Pancreas (tissue), 10 donors: ENCODE measurements around the gene ELL3. TPM values are rescaled to one million over a fixed set of nuclear protein-coding genes. Genes with fewer than 3 reads are reported as not detected.
"Not testable (repeated sequence)": the region's sequence is repeated elsewhere in the genome, so short reads cannot be mapped to it uniquely, and the experiment has no call there.

Experiments used
- ATAC-seq, 4 donors: fragments of 200-7000 bp; cut with Tn5 transposase; one replicate each; pipeline versions ENCODE4 v1.8.0 to v1.9.1; 2020; ENCODE audit warnings: mild to moderate bottlenecking in 4 of 4, moderate library complexity in 4 of 4
- DNase-seq, 6 donors: peaks; one replicate each; pipeline ENCODE4 v3.0.0-alpha.2; 2020
- FAIRE-seq: peaks from 2 replicates; lab custom pipeline; 2012; peaks lifted over from hg19 to GRCh38; lab: Jason Lieb, UNC
- H3K27ac ChIP-seq, 4 donors: fragments of 200-600 bp; sonication (generic); 1 replicate in 3 of 4; 2 replicates in 1 of 4; pipeline versions ENCODE4 v1.5.0 to v1.8.0; 2020
- H3K27me3 ChIP-seq, 4 donors: fragments of 200-600 bp; one replicate each; pipeline ENCODE4 v1.8.0; 2021
- H3K36me3 ChIP-seq, 3 donors: fragments of 200-600 bp; sonication (generic) in 1 of 3; one replicate each; pipeline versions ENCODE4 v1.5.0 to v1.8.0; 2020 to 2021
- H3K4me1 ChIP-seq, 3 donors: fragments of 200-600 bp; one replicate each; pipeline ENCODE4 v1.8.0; 2021
- H3K4me3 ChIP-seq, 4 donors: fragments of 200-600 bp; sonication (generic) in 2 of 4; one replicate each; pipeline versions ENCODE4 v1.5.0 to v1.8.0; 2020 to 2021
- H3K9me3 ChIP-seq, 4 donors: fragments of 200-600 bp; one replicate each; pipeline ENCODE4 v1.8.0; 2021
- WGBS, 2 donors: extraction: QIAGEN DNeasy Blood & Tissue Kit; methylation state at CpG; one replicate each; pipeline ENCODE4 v1.1.7; 2013; 5-methylcytosine and 5-hydroxymethylcytosine counted together
- intact Hi-C, 3 donors: fragments of 100-400 bp; cut with DNase I; formaldehyde crosslinking; loops; one replicate each; pipeline versions ENCODE4 v1.11.1 to v1.14.2; 2022
- polyA plus RNA-seq, 2 donors: library from polyadenylated mRNA; stranded (reverse); fragments of 200-250 nt; gene quantifications; one replicate each; pipeline ENCODE4 v1.2.3, GENCODE V29; 2013
- total RNA-seq, 6 donors: library from RNA; stranded (reverse); fragmentation: NEBNext Ultra II Directional in 4 of 6; extraction: Animal tissue kit (Norgen Biotek cat#: 25700) in 4 of 6; gene quantifications; one replicate each; pipeline versions ENCODE4 v1.2.1 to v1.2.4, GENCODE V29; 2021 to 2023
- TF ChIP-seq, protein P1 (sequence below), 4 donors: fragments of 200-600 bp; sonication (generic) in 3 of 4; IDR thresholded peaks; one replicate each; pipeline versions ENCODE4 v1.5.0 to v1.8.0; 2021; ENCODE audit warnings: antibody characterized with exemption in 4 of 4
- donor health status: healthy with polysubstance abuse.
- donor health status: DM: no; HTN: no; CAD: no; lungs with moderate emphysema.
- donor health status: DM: no; HTN: no; CAD: no.
- donor health status: control.
- donor health status: control.
- donor health status: Bipolar disorder and iron deficiency.
- donor health status: DM: yes; HTN: yes; CAD: no.
- donor health status: DM: no; HTN: no; CAD: no.
- donor health status: DM: no; HTN: no; CAD: no.
- donor health status: DM: yes; HTN: yes; CAD: no.

Gene ELL3
- total and polyA plus RNA-seq, 8 donors, result 1.2 to 3.1 (median 2.0) TPM

DNA sequence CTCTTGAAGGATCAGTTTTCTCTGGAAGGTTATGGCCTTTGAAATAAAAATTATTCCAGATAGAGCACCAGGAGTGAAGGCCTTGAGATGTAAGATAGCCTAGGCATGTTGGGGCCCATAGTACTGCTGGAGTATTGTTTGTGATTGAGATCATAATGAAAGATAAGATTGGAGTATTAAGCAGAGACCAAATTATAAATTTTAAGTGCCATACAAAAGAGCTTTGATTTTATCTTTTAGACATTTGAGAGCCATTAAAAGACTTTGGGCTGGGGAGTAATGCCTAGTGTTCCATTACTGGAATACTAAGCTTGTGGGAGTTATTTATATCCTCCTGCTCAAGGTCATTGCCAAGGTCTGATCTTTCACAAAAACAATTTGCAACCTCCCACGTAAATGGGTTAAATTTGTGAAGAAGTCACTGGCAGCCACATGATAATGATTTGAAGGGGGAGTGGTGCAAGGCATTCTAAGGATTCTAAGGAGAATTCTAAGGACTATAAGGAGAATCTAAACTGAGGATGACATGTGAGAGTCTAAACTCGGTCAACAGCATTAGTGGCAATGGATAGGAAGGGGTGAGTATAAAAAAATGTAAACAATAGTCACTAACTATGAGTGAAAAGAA lies 12.8 kb downstream of the ELL3 start:
- no peaks in the 10 kb centered on the region for H3K9me3 ChIP-seq
- H3K36me3 ChIP-seq, result peaks cover 6 to 93% (median 33%) of the 10 kb centered on the region in 3 donors
- peaks cover 0 to 2% (median 0%) of the 10 kb centered on the region in 3 donors for H3K4me1 ChIP-seq
- DNase-seq (no peak), FAIRE-seq (no peak), ATAC-seq (no peak)
- no peak overlapping the region for H3K27ac ChIP-seq
- TF ChIP-seq, protein P1, sequence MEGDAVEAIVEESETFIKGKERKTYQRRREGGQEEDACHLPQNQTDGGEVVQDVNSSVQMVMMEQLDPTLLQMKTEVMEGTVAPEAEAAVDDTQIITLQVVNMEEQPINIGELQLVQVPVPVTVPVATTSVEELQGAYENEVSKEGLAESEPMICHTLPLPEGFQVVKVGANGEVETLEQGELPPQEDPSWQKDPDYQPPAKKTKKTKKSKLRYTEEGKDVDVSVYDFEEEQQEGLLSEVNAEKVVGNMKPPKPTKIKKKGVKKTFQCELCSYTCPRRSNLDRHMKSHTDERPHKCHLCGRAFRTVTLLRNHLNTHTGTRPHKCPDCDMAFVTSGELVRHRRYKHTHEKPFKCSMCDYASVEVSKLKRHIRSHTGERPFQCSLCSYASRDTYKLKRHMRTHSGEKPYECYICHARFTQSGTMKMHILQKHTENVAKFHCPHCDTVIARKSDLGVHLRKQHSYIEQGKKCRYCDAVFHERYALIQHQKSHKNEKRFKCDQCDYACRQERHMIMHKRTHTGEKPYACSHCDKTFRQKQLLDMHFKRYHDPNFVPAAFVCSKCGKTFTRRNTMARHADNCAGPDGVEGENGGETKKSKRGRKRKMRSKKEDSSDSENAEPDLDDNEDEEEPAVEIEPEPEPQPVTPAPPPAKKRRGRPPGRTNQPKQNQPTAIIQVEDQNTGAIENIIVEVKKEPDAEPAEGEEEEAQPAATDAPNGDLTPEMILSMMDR (IDR thresholded peaks at IDR 0.05), result no peak
- no peaks in the 10 kb centered on the region for H3K27me3 ChIP-seq
- WGBS, 2 donors, result 48 to 50% methylated on average over 2 of the region's 2 CpGs
- H3K4me3 ChIP-seq, result no peak overlapping the region
- intact Hi-C loops, result no loop called here

DNA sequence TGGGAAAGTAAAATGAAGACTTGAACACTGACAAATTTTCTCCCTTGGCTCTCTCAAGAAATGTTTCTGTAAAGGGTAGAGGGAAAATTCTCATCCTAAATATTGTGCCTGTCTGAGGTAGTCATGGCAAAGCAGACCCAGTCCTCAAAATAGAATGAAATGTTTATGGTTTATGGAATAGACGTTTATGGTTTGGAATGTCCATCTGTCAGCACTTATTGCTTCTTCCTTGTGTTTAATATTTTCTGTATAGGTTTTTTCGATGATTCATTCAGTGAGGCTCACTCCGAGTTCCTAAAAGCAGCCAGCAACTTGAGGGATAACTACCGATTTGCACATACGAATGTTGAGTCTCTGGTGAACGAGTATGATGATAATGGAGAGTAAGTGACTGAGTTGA lies 13.9 kb downstream of the ELL3 start:
- ATAC-seq (no peak), DNase-seq (no peak), FAIRE-seq (no peak)
- intact Hi-C loops, result no loop called here
- WGBS, 2 donors, result 78 to 84% methylated on average over 6 of the region's 6 CpGs
- Histone ChIP-seq H3K27ac (no peak overlapping the region), H3K4me3 (no peak overlapping the region), H3K9me3 (no peaks in the 10 kb centered on the region), H3K27me3 (no peaks in the 10 kb centered on the region), H3K36me3 (peaks cover 11 to 93% (median 37%) of the 10 kb centered on the region in 3 donors), H3K4me1 (peaks cover 0 to 2% (median 0%) of the 10 kb centered on the region in 3 donors)
- TF ChIP-seq, protein P1 (IDR thresholded peaks at IDR 0.05), result no peak

DNA sequence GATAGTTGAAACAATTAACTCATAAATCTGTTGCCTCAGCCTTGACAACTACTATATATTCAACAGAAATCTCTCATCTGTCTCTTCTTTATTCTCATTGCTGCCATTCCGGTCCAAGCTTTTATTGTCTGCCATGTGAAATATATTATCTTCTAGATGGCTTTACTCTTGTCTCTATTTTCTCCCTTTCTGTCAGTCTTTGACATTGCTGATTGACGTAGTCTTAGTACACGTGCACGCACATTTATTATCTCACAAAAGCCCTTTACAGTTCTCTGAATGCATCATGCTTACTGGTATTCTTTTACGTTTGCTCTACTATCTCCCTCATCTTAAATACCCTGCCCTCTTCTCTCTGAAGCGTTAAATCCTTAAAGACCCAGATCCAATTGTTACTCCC lies 24.9 kb downstream of the ELL3 start:
- Histone ChIP-seq H3K9me3 (no peaks in the 10 kb centered on the region), H3K27ac (no peak overlapping the region), H3K36me3 (peaks cover 0 to 14% (median 2%) of the 10 kb centered on the region in 3 donors), H3K4me1 (peaks cover 0 to 27% (median 12%) of the 10 kb centered on the region in 3 donors), H3K27me3 (no peaks in the 10 kb centered on the region), H3K4me3 (no peak overlapping the region)
- DNase-seq (no peak), FAIRE-seq (no peak), ATAC-seq (no peak)
- 40 to 41% methylated on average over 6 of the region's 6 CpGs for whole genome bisulfite sequencing, 2 donors
- TF ChIP-seq, protein P1 (IDR thresholded peaks at IDR 0.05), result no peak
- intact Hi-C loops, result no loop called here

DNA sequence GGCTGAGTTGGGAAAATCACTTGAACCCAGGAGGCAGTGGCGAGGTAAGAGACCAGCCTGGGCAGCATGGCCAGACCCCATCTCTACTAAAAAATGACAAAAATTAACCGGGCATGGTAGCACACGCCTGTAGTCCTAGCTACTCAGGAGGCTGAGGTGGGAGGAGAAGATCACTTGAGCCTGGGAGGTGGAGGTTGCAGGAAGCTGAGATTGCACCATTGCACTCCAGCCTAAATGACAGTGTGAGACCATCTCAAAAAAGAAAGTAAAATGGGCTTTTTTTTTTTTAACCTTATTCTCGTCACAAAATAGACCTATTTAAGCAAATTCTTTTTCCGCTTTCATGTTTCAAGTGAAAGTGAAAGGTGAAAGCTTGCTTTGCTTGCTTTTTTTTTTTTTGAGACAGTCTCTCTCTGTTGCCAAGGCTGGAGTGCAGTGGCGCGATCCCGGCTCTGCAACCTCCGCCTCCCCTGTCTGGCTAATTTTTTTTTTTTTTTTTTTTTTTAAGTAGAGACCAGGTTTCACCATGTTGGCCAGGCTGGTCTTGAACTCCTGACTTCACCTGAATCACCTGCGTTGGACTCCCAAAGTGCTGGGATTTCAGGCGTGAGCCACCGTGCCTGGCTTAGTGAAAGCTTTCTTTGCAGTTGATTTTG lies 26.9 kb downstream of the ELL3 start:
- Histone ChIP-seq H3K27ac (peak overlapping the region in 2 of 4 donors; percentile 30 to 46), H3K36me3 (peaks cover 0 to 5% (median 2%) of the 10 kb centered on the region in 3 donors), H3K27me3 (no peaks in the 10 kb centered on the region), H3K4me1 (peaks cover 0 to 27% (median 12%) of the 10 kb centered on the region in 3 donors), H3K9me3 (no peaks in the 10 kb centered on the region), H3K4me3 (peak overlapping the region in 2 of 4 donors; percentile 6 to 86)
- ATAC-seq, result peak in 2 of 4 donors; percentile 4 to 15
- FAIRE-seq, result no peak
- TF ChIP-seq, protein P1 (IDR thresholded peaks at IDR 0.05), result no peak
- 35 to 36% methylated on average over 12 of the region's 12 CpGs for WGBS, 2 donors
- intact Hi-C loops, result no loop called here
- DNase-seq, result no peak

DNA sequence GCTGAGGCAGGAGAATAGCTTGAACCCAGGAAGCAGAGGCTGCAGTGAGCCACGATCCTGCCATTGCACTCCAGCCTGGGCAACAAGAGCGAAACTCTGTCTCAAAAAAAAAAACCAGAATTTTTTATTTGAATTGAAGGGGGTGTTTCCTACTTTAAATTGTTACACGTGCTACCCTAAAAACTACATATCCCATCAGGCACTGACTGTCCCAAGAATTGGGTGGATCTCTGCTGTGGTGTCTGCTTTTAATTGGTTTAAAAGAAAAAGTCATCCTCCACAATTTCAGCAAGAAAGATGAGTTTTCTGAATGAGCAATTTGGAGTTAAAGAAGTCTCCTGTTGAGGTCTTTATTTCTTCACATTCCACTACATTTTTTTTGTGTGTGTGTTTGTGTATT lies 28.4 kb downstream of the ELL3 start:
- DNase-seq, result no peak
- ATAC-seq, result no peak

DNA sequence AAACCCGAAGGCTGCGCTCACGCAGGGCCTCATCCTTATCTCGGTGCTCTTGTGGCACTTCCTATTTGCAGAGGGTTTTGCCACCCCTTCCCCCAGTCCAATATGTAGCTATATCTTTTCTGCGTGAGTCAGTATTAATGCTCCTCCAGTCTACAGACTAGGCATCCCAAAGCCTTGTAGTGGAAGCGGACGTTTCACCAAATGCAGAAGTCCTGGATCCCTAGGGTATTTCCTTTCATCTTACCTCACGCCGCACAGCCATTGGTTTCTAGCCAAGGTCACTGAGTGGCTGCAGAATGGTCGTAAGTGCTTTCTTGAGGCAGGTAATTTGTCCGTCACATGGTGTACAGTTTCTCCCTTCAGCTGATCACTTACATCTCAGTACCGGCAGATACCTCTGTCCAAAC lies 29.9 kb downstream of the ELL3 start:
- H3K9me3 ChIP-seq, H3K36me3 ChIP-seq, H3K27me3 ChIP-seq, intact Hi-C loops, FAIRE-seq: not testable (repeated sequence)
- H3K4me3 ChIP-seq, result peak overlapping the region; percentile 72 to 91 (median 88)
- ATAC-seq, result peak; percentile 55 to 66 (median 59)
- H3K4me1 ChIP-seq, result peaks cover 0 to 27% (median 12%) of the 10 kb centered on the region in 3 donors
- H3K27ac ChIP-seq, result peak overlapping the region; percentile 79 to 93 (median 88)
- WGBS, 2 donors, result 0 to 4% methylated on average over 11 to 12 of the region's 12 CpGs
- DNase-seq, result peak in 2 of 6 donors; percentile 30 to 38

More for the DNA sequence above, 28.4 kb downstream of the ELL3 start:
- Histone ChIP-seq H3K27ac (no peak overlapping the region), H3K9me3 (no peaks in the 10 kb centered on the region), H3K4me1 (peaks cover 0 to 27% (median 12%) of the 10 kb centered on the region in 3 donors), H3K36me3 (no peaks in the 10 kb centered on the region), H3K4me3 (peak overlapping the region in 2 of 4 donors; percentile 72 to 86), H3K27me3 (no peaks in the 10 kb centered on the region)
- WGBS, 2 donors, result 34 to 37% methylated on average over 3 of the region's 3 CpGs
- TF ChIP-seq, protein P1 (IDR thresholded peaks at IDR 0.05), result no peak
- intact Hi-C loops, result no loop called here
- no peak for FAIRE-seq
